GM20000 (cell line): ENCODE data around the gene TIAM1.

Experiments used
- DNase-seq: peaks from one replicate; pipeline ENCODE4 v3.0.0; 2012; ENCODE audit warnings: low spot score
- TF ChIP-seq, protein P1 (sequence below): IDR thresholded peaks from 2 replicates; pipeline ENCODE4 v1.5.1; 2012; ENCODE audit warnings: mild to moderate bottlenecking, control low read depth; ENCODE audit errors: extremely low read depth, missing control alignments

Gene TIAM1

DNA sequence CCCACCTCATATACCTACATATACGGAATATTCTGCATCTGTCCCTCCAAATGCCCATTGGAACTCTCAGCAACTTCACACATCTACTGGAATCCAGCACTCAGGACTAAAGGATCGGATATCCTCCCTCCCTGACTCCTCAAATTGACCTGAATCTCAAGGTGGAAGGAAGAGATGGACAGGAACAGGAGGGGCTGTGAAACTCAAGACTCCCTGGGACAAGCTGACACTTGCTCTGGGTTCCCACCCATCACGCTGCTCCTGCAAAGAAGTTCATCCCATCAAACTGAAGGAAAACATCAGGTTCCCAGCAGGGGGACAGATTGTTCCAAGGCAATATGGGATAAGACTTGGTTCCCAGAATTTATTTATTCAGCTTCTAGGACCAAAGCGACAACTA, 30.3 kb upstream of the TIAM1 start:
- no peak for DNase-seq
- TF ChIP-seq, protein P1, sequence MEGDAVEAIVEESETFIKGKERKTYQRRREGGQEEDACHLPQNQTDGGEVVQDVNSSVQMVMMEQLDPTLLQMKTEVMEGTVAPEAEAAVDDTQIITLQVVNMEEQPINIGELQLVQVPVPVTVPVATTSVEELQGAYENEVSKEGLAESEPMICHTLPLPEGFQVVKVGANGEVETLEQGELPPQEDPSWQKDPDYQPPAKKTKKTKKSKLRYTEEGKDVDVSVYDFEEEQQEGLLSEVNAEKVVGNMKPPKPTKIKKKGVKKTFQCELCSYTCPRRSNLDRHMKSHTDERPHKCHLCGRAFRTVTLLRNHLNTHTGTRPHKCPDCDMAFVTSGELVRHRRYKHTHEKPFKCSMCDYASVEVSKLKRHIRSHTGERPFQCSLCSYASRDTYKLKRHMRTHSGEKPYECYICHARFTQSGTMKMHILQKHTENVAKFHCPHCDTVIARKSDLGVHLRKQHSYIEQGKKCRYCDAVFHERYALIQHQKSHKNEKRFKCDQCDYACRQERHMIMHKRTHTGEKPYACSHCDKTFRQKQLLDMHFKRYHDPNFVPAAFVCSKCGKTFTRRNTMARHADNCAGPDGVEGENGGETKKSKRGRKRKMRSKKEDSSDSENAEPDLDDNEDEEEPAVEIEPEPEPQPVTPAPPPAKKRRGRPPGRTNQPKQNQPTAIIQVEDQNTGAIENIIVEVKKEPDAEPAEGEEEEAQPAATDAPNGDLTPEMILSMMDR: no peak

DNA sequence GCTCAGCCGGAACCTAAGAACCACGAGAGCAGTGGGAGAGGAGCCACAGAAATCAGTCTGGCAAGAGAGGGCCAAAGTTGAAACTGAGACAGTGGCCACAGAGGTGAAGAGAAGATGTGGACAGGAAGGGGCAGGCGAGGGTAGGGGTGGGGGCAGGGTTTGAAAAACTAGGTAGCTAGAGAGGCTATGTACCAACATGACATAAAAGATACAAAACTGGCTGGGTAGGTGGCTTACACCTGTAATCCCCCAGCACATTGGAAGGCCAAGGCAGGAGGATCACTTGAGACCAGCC, 28.4 kb upstream of the TIAM1 start:
- no peak for DNase-seq
- TF ChIP-seq, protein P1: no peak

- TF ChIP-seq, protein P1: no peak
- DNase-seq: no peak
Observed at GRCh38 chr21:31371715-31372470, 27.8 kb upstream of the TIAM1 start.

GRCh38 chr21:31370893-31371544, 27.0 kb upstream of the TIAM1 start:
- DNase-seq: no peak
- TF ChIP-seq, protein P1: no peak

DNA sequence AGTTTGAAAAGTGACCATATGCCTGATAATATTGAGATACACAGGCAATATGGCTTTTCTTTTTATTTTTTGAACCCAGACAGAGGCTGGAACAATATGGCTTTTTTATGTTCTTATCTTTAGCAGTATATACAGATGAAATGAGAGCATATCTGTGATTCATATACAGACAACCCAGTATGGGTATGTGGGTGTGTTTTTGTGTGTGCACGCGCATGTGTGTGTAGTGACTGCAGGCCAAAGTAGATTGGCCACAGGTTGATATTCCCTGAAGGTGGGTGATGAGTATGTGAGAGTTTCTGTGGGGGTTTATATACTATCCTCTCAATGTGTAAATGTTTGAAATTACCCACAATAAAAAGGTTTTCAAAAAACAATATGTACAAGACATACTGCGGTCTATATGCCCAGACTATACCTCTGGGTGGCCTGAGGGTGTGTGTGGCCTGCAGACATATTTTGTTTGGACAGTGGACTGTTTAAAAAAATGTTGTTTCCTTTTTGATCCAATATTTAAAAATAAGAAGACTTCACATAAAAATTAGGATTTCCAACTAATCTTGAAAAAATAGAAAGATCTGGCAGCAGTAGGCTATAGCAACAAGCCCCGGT, 26.3 kb upstream of the TIAM1 start:
- TF ChIP-seq, protein P1: no peak
- no peak for DNase-seq

DNA sequence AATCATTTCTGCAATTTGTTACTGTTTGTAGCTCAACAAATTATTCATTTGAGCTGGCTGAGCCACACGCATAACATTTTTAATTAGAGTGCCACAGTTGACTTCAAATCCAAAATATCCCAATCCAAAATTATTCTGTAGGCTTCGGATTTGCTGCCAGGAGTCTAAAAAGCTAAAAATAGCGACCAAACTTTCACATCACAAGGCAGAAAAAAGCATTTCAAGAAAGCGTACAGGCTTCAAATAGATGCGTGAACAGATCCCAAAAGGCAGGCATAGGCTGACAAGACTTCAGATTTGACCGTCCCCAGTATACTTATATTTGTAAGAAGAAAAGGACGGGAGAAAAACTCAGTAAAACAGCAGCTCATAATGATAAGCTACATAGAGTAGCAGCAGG, 24.3 kb upstream of the TIAM1 start:
- TF ChIP-seq, protein P1: no peak
- no peak for DNase-seq

GRCh38 chr21:31367801-31368200, 23.7 kb upstream of the TIAM1 start:
- TF ChIP-seq, protein P1: no peak
- DNase-seq: no peak
